AG09309 (cell line): ENCODE results near the gene TMIGD1.

Experiments used
- DNase-seq: peaks from one replicate; pipeline ENCODE4 v3.0.0-alpha.2; 2010; ENCODE audit warnings: low read depth
- H3K4me3 ChIP-seq: 2 replicates; pipeline ENCODE4 v1.5.1; 2011; ENCODE audit warnings: mild to moderate bottlenecking, low read depth, low read length, moderate library complexity; ENCODE audit not compliant: control insufficient read depth
- TF ChIP-seq, protein P1 (sequence below): IDR thresholded peaks from 2 replicates; pipeline ENCODE4 v1.5.1; 2011; ENCODE audit warnings: mild to moderate bottlenecking, low read depth, low read length, inconsistent platforms; ENCODE audit not compliant: insufficient read depth, control insufficient read depth; ENCODE audit errors: missing control alignments

The TMIGD1 gene

DNA sequence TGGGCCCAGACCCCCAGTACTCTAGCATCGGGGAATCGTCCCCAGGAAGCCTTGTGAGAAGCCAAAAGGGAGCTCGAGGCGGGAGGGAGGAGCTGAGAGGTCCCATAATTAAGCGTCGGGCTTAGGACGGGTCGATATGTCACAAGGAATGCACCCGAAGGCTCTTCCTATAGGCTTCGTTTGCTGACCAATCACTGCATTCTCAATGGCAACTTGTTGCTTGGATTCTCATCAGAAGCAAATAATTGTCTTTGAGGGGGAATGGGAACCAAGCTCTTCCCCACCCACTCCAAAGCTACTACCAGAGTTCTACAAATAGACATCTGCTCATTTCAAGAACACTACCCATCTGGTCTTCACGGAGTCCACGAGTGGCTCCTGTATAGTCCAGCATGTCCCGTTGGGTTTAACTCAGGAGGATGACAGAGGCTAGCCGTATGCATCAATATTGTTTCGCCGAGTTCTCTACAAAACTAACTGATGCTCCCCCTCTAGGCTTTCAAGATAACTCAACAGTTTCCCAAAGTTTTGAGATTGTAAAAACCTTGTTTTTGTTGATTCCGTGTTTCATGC lies 41.5 kb downstream of the TMIGD1 start:
- DNase-seq: no peak
- peak overlapping the region; percentile 63 for H3K4me3 ChIP-seq
- TF ChIP-seq, protein P1, sequence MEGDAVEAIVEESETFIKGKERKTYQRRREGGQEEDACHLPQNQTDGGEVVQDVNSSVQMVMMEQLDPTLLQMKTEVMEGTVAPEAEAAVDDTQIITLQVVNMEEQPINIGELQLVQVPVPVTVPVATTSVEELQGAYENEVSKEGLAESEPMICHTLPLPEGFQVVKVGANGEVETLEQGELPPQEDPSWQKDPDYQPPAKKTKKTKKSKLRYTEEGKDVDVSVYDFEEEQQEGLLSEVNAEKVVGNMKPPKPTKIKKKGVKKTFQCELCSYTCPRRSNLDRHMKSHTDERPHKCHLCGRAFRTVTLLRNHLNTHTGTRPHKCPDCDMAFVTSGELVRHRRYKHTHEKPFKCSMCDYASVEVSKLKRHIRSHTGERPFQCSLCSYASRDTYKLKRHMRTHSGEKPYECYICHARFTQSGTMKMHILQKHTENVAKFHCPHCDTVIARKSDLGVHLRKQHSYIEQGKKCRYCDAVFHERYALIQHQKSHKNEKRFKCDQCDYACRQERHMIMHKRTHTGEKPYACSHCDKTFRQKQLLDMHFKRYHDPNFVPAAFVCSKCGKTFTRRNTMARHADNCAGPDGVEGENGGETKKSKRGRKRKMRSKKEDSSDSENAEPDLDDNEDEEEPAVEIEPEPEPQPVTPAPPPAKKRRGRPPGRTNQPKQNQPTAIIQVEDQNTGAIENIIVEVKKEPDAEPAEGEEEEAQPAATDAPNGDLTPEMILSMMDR: no peak

DNA sequence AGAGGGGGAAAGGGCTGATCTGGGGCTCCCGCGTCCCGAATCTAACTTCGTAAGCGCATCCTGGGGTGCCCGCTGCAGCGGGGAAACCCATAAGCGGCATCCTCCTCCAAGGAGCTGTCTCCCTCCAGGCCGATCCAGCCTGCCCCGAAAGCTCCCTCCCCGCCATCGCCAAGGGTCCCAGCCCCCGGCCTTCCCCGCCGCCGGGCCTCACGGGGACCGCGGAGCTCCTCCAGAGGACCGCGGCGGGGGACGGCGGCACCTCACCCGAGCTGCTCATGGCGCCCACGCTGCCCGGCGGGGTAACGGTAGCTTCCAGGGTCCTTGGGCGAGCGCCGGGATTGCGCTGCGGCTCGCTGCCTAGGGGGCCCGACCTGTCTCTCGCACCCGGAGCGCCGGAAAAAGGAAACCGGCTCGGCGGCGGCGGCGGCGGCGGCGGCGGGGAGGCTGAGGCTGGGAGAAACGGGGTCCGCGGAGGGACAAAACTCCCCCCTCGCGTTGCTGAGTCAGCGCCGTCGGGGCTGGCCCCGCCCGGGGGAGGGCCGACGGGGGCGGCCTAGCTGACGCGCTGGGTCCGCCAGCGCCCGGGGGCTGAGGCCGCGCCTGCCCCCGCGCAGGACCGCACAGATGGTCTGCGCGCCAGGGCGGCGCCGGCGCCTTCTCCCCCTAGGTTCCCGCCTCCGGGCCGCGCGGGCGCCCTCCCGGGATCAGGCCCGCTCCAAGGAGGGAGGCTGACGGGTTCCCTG lies 42.1 kb downstream of the TMIGD1 start, which contains the start of gene BLMH:
Gene BLMH (minus strand): TSS at position 402 of the 743 bp plus-strand sequence. CDS start 125 bp downstream, at position 277.
- H3K4me3 ChIP-seq: peak within 1 kb of the TSS; percentile 63
- no peak for DNase-seq
- TF ChIP-seq, protein P1: no peak

DNA sequence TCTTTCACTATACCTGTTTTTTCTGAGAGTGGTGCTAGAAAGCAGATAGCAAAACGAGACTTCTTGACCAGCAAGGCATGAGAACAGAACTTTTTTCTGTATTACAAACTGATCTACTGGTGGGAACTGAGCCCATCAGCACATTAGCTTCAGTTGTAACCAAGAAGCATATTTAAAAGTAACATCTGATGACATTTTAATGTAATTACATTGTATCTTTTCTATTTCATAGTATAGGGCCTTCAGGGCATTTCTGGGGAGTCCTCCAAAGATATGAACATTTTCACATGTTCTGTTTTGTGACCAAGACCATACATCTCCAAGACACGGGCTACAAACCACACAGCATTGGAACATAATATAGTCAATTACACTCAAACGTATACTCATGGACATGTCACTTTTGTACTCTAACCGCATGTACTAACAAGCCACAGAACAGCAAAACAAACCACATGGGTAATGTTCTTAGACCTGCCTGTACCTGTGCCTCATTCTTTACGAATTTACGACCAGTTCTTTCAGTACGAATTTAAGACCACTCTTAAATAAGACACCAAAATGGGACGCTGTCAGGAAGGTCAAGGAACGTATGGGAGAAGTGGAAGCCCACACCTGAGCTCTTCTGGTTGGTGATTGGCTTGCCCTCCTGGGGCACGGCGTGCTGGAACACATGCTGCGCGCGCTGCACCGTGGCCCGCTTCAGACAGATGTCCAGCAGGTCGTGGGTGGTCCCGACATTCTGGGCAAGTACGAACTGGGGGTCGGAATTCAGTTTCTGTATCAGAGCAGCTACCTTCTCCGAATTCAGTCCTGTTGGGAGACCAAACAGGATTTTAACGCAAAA lies 42.9 kb downstream of the TMIGD1 start:
- TF ChIP-seq, protein P1: no peak
- peak overlapping the region; percentile 63 for H3K4me3 ChIP-seq
- DNase-seq: no peak

DNA sequence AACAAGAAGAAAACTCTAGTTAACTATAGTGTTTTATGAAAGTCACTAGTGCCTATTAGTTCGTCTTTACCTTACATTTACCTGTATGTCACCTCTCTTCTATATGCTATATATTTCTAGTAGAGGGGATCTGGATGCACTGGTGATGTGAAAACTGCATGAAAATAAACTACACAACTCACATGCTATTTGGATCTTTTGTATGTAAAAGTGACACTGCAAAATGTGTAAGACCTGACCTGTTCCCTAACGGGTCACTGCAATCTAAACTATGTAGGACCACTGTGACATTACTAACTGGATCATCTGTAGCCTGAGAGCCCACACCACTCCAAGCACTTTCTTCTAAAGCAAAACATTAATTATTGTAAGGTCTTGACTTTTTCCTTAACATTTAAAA lies 43.8 kb downstream of the TMIGD1 start:
- H3K4me3 ChIP-seq: no peak overlapping the region
- TF ChIP-seq, protein P1: no peak
- DNase-seq: no peak

GRCh38 chr17:30279156-30279555 lies 54.7 kb downstream of the TMIGD1 start:
- H3K4me3 ChIP-seq: no peak overlapping the region
- TF ChIP-seq, protein P1: no peak
- no peak for DNase-seq

- TF ChIP-seq, protein P1: peak; percentile 55
- no peak for DNase-seq
- H3K4me3 ChIP-seq: no peak overlapping the region
Measured at GRCh38 chr17:30278032-30278431, 55.8 kb downstream of the TMIGD1 start.
